Calu3 (cell line): ENCODE data around the gene SCAI. TPM values are rescaled to one million over a fixed set of nuclear protein-coding genes. Genes with fewer than 3 reads are reported as not detected.

Experiments used
- BruUV-seq: library from RNA; stranded (reverse); fragments of 400-500 nt; replicated peaks from 2 replicates; lab custom pipeline; 2021; lab: Mats Ljungman, UMichigan
- CTCF ChIA-PET: fragments of 300-600 bp; sonication (Branson Sonifier 250); formaldehyde crosslinking; loops from one replicate; lab custom pipeline; 2022; ENCODE audit warnings: antibody characterized with exemption; lab: Charles Lee
- DNase-seq: peaks from one replicate; pipeline ENCODE4 v3.0.0; 2022
- H3K27ac Mint-ChIP-seq: one replicate; pipeline ENCODE4 v1.8.0; 2022; ENCODE audit warnings: mixed read lengths; ENCODE audit not compliant: unreplicated experiment
- H3K27me3 Mint-ChIP-seq: one replicate; pipeline ENCODE4 v1.8.0; 2022; ENCODE audit warnings: mixed read lengths; ENCODE audit not compliant: unreplicated experiment
- H3K36me3 Mint-ChIP-seq: one replicate; pipeline ENCODE4 v1.8.0; 2022; ENCODE audit warnings: mild to moderate bottlenecking, moderate library complexity, mixed read lengths; ENCODE audit not compliant: insufficient read depth, unreplicated experiment
- H3K4me1 Mint-ChIP-seq: one replicate; pipeline ENCODE4 v1.8.0; 2022; ENCODE audit warnings: mild to moderate bottlenecking, low read depth, mixed read lengths; ENCODE audit not compliant: unreplicated experiment
- H3K4me3 Mint-ChIP-seq: one replicate; pipeline ENCODE4 v1.8.0; 2022; ENCODE audit warnings: mild to moderate bottlenecking, low read depth, moderate library complexity, mixed read lengths; ENCODE audit not compliant: unreplicated experiment
- H3K9me3 Mint-ChIP-seq: one replicate; pipeline ENCODE4 v1.8.0; 2022; ENCODE audit warnings: low read depth, mixed read lengths; ENCODE audit not compliant: unreplicated experiment
- CTCF ChIP-seq: fragments of 200-600 bp; IDR thresholded peaks from one replicate; pipeline ENCODE4 v1.8.0; 2022; ENCODE audit warnings: antibody characterized with exemption; ENCODE audit not compliant: unreplicated experiment
- intact Hi-C: fragments of 100-400 bp; cut with micrococcal nuclease; formaldehyde crosslinking; loops from one replicate; pipeline ENCODE4 v1.10.0; 2022; ENCODE audit not compliant: unreplicated experiment
- total RNA-seq: library from RNA; stranded (reverse); gene quantifications from 2 replicates; pipeline ENCODE4 v1.2.3, GENCODE V29; 2022

SCAI gene
- total RNA-seq, 1 experiment from 2014 or later: 6.4 TPM

DNA sequence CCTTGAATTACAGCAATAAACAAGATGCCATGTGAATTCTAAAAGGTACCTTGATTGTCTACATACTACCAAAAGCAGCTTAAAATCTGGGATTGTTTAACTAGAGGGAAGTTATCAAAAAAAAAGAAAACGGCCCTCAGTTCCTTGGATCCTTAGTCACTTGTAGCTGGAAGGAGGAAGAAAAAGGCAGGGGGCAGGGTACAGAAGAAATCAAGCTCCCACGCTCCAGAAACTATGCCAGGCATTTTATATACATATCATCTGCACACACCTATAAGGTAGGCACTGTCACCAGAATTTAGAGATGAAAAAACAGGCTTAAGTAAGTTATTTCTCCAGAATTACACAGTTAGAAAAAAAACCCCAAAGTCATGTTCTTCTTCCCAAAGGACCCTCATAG lies 63.4 kb downstream of the SCAI start:
- Mint-ChIP-seq H3K36me3 (no peaks in the 10 kb centered on the region), H3K27me3 (no peaks in the 10 kb centered on the region), H3K4me3 (no peak overlapping the region), H3K4me1 (no peaks in the 10 kb centered on the region), H3K9me3 (peaks cover 5% of the 10 kb centered on the region), H3K27ac (no peak overlapping the region)
- TF ChIP-seq CTCF: no peak
- intact Hi-C loops: no loop called here
- CTCF ChIA-PET: interaction anchor here (0.6 kb wide), 1 partner anchor 1066 kb away, joined by 6 read pairs; no protein-coding TSS in a partner anchor
- no peak for DNase-seq
- no TSS peak for BruUV-seq

DNA sequence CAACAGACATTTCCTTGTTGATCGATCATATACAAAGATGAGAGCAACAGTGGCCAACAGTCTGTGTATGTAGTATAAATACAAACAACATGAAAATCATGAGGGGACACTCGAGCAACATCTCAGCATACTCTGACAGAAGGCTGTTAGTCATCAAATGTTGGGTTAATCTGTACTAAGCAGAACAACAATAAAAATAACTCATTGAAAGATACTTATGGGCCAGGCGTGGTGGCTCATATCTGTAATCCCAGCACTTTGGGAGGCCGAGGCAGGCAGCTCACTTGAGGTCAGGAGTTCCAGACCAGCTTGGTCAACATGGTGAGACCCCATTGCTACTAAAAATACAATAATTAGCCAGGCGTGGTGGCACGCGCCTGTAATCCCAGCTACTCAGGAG lies 67.3 kb downstream of the SCAI start:
- CTCF ChIA-PET: no interaction called here
- Mint-ChIP-seq H3K9me3 (peaks cover 2% of the 10 kb centered on the region), H3K4me3 (no peak overlapping the region)

DNA sequence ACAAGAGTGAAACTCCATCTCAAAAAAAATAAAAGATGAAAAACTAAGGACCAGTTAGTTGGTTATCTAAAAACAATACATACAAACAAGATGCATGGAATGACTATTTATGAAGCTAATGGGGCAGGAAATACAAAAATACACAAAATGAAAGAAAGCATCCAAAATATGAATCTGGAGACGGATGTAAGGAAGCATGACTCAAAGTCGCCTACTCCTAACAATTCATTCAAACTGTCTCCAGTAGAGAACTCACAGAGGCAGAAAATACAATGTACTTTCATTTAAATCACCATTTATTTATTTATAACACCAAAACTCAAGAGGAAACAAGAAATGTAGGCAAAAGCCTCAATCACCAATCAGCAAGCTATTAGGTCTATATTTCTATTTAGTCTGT lies 68.4 kb downstream of the SCAI start:
- no TSS peak for BruUV-seq
- Mint-ChIP-seq H3K4me3 (no peak overlapping the region), H3K9me3 (no peaks in the 10 kb centered on the region), H3K36me3 (no peaks in the 10 kb centered on the region), H3K27me3 (no peaks in the 10 kb centered on the region), H3K4me1 (no peaks in the 10 kb centered on the region), H3K27ac (no peak overlapping the region)
- no peak for TF ChIP-seq CTCF
- CTCF ChIA-PET: no interaction called here
- intact Hi-C loops: no loop called here
- no peak for DNase-seq

More for the DNA sequence above, 67.3 kb downstream of the SCAI start:
- TF ChIP-seq CTCF: no peak
- Mint-ChIP-seq H3K36me3 (no peaks in the 10 kb centered on the region), H3K27ac (no peak overlapping the region), H3K27me3 (no peaks in the 10 kb centered on the region), H3K4me1 (no peaks in the 10 kb centered on the region)
- BruUV-seq: no TSS peak
- intact Hi-C loops: no loop called here
- no peak for DNase-seq

GRCh38 chr9:125066839-125067619 lies 76.3 kb downstream of the SCAI start:
- CTCF ChIA-PET: no interaction called here
- H3K27ac Mint-ChIP-seq: no peak overlapping the region
- intact Hi-C loops: no loop called here
- no TSS peak for BruUV-seq
- H3K4me1 Mint-ChIP-seq: no peaks in the 10 kb centered on the region
- H3K36me3 Mint-ChIP-seq: no peaks in the 10 kb centered on the region
- H3K27me3 Mint-ChIP-seq: no peaks in the 10 kb centered on the region
- no peak for TF ChIP-seq CTCF
- no peak overlapping the region for H3K4me3 Mint-ChIP-seq
- H3K9me3 Mint-ChIP-seq: no peaks in the 10 kb centered on the region
- DNase-seq: no peak
